SK-MEL-5 (cell line): ENCODE data around the gene PDE1C. TPM values are rescaled to one million over a fixed set of nuclear protein-coding genes. Genes with fewer than 3 reads are reported as not detected.

ENCODE experiments used
- DNase-seq: peaks from one replicate; pipeline ENCODE4 v3.0.0-alpha.2; 2016; ENCODE audit warnings: low read depth, low spot score
- in situ Hi-C: cut with HindIII; loops from 2 replicates; pipeline ENCODE4 v1.10.0; 2016; ENCODE audit warnings: low sequenced_read_pairs, high pct_unique_total_duplicates, low pct_unique_long_range_greater_than_20kb
- total RNA-seq: library from RNA; depleted of rRNA; stranded (reverse); fragments of >200 nt; shearing (Covaris generic); gene quantifications from 2 replicates; pipeline ENCODE4 v1.2.3, GENCODE V29; 2014

Gene PDE1C
- total RNA-seq, 1 experiment from 2014 or later = 0.69 TPM

GRCh38 chr7:32056767-32057166 is 13.4 kb downstream of the PDE1C start:
- DNase-seq = no peak
- in situ Hi-C loops = no loop called here

GRCh38 chr7:32053204-32053603 is 17.0 kb downstream of the PDE1C start:
- in situ Hi-C loops = no loop called here
- no peak for DNase-seq

GRCh38 chr7:32051128-32051527 is 19.1 kb downstream of the PDE1C start:
- DNase-seq = peak; percentile 92
- in situ Hi-C loops = no loop called here

- in situ Hi-C loops = no loop called here
- no peak for DNase-seq
These were observed 20.6 kb downstream of the PDE1C start for GRCh38 chr7:32049599-32049998.

- no peak for DNase-seq
- in situ Hi-C loops = no loop called here
These were observed 21.2 kb downstream of the PDE1C start for GRCh38 chr7:32048970-32049491.

- in situ Hi-C loops = no loop called here
- no peak for DNase-seq
These were observed 22.4 kb downstream of the PDE1C start for GRCh38 chr7:32047801-32048200.

- no peak for DNase-seq
- in situ Hi-C loops = no loop called here
These were observed 23.1 kb downstream of the PDE1C start for GRCh38 chr7:32047075-32047474.

GRCh38 chr7:32045228-32045627 is 25.0 kb downstream of the PDE1C start:
- no peak for DNase-seq
- in situ Hi-C loops = no loop called here

GRCh38 chr7:32044739-32045138 is 25.5 kb downstream of the PDE1C start:
- in situ Hi-C loops = no loop called here
- DNase-seq = no peak

- peak; percentile 32 for DNase-seq
- in situ Hi-C loops = no loop called here
These were observed 26.5 kb downstream of the PDE1C start for GRCh38 chr7:32043688-32044087.

GRCh38 chr7:32042900-32043299 is 27.3 kb downstream of the PDE1C start:
- in situ Hi-C loops = no loop called here
- peak; percentile 45 for DNase-seq

GRCh38 chr7:32039000-32039756 is 31.0 kb downstream of the PDE1C start:
- in situ Hi-C loops = no loop called here
- DNase-seq = peak; percentile 19

- in situ Hi-C loops = no loop called here
- no peak for DNase-seq
These were observed 32.5 kb downstream of the PDE1C start for GRCh38 chr7:32037650-32038198.

GRCh38 chr7:32036557-32036956 is 33.6 kb downstream of the PDE1C start:
- DNase-seq = no peak
- in situ Hi-C loops = no loop called here

- DNase-seq = no peak
- in situ Hi-C loops = no loop called here
These were observed 36.2 kb downstream of the PDE1C start for GRCh38 chr7:32034052-32034451.

GRCh38 chr7:32033006-32033405 is 37.2 kb downstream of the PDE1C start:
- in situ Hi-C loops = no loop called here
- DNase-seq = peak; percentile 6

GRCh38 chr7:32032211-32032610 is 38.0 kb downstream of the PDE1C start:
- in situ Hi-C loops = no loop called here
- DNase-seq = no peak

- peak; percentile 35 for DNase-seq
- in situ Hi-C loops = no loop called here
These were observed 39.1 kb downstream of the PDE1C start for GRCh38 chr7:32030904-32031692.

- in situ Hi-C loops = no loop called here
These were observed 44.2 kb downstream of the PDE1C start for GRCh38 chr7:32026083-32026425.

More at GRCh38 chr7:32026083-32026425, 44.2 kb downstream of the PDE1C start:
- DNase-seq = no peak
